A673 (cell line): ENCODE results near the gene SAFB2.

Source experiments
- CTCF ChIP-seq: fragments of 300-800, 200-600 bp; sonication (generic); conservative IDR thresholded peaks from 2 replicates; pipeline ENCODE4 v1.5.1; 2017; ENCODE audit warnings: low read depth, mild to moderate bottlenecking, antibody characterized with exemption, low read length, moderate library complexity, mixed read lengths
- EZH2 ChIP-seq: fragments of 200-600 bp; sonication (generic); IDR thresholded peaks from 2 replicates; pipeline ENCODE4 v1.6.1; 2017; ENCODE audit warnings: borderline replicate concordance, low read depth, mild to moderate bottlenecking, mixed read lengths, antibody characterized with exemption, low read length; ENCODE audit not compliant: poor library complexity, severe bottlenecking

DNA sequence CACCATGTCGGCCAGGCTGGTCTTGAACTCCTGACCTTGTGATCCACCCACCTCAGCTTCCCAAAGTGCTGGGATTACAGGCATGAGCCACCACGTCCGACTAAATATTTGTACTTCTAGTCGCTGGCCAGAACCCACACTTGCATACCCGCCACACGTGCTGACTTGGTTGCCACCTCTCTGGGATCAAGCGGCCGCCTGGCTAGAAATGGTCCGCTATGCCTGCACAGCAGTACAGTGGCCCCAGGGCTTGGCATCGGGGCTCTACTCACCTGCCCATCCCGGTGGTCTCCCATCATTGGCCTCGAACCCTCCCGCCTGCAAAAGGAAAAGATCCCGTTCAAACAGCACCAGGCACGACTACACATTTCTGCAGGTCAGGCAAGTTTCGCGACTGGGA lies 31.1 kb downstream of the SAFB2 start:
- TF ChIP-seq CTCF (no peak), EZH2 (no peak)
